Upper lobe of left lung (tissue), 4 donors: Measurements from ENCODE around the gene OGFR.

Experiments used
- EP300 ChIP-seq, 4 donors: sonication (generic); formaldehyde crosslinking; IDR thresholded peaks; one replicate each; pipeline ENCODE4 v1.5.1; 2017; ENCODE audit warnings: antibody characterized with exemption in 4 of 4, control low read depth in 2 of 4
- POLR2A ChIP-seq, 4 donors: fragments of 450-650 bp; IDR thresholded peaks; one replicate each; pipeline ENCODE4 v1.5.1; 2016 to 2017; ENCODE audit warnings: antibody characterized with exemption in 4 of 4, mild to moderate bottlenecking in 2 of 4
- POLR2AphosphoS5 ChIP-seq, 2 donors: sonication (generic); formaldehyde crosslinking; IDR thresholded peaks; one replicate each; pipeline ENCODE4 v1.5.1; 2017; ENCODE audit warnings: antibody characterized with exemption in 2 of 2
- TF ChIP-seq, protein P1 (sequence below), 6 experiments: fragments of 450-650 bp in 4 of 6; fragments of 200-600 bp in 2 of 6; sonication (generic) in 2 of 6; IDR thresholded peaks; one replicate each; pipeline ENCODE4 v1.5.1; 2016 to 2019; ENCODE audit warnings: antibody characterized with exemption in 6 of 6

DNA sequence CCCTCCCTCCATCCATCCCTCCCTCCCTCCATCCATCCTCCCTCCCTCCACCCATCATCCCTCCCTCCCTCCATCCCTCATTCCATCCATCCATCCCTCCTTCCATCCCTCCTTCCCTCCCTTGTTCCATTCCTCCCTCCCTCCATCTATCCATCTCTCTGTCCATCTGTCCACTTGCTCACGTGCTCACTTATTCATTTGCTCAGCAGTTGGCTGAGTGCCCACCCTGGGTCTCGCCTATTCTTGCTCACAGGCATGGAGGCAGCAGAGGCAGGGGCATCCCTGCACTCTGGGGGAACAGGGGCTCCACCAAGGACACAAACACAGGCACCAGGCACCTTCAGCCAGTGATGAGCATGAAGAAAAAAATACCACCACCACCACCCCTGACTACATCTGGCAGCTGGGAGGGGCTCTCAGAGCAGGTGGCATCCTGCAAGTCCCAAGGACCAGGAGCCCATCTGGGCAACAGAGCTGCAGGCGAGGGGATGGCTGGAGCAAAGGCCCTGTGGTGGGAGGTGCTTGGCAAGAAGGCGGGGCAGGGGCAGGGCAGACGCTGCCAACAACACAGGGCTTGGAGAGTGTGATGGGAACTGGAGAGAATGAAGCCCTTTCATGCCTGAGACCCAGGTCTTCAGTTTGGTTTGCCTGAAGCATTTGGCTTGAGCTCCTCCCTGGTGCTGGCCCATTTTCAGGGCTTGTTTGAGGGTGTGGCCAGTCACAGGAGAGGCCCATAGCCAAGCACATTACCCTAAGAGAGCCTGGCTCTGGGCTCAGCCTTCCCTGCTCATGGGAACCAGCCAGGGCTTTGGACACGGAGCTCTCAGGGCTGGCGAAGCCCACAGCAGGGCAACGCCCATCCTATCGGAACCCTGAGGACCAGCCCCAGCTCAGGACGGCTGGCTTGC is 48.6 kb upstream of the OGFR start:
- TF ChIP-seq POLR2AphosphoS5 (IDR thresholded peaks at IDR 0.05) (no peak), POLR2A (IDR thresholded peaks at IDR 0.05) (no peak), EP300 (IDR thresholded peaks at IDR 0.05) (no peak)
- TF ChIP-seq, protein P1, sequence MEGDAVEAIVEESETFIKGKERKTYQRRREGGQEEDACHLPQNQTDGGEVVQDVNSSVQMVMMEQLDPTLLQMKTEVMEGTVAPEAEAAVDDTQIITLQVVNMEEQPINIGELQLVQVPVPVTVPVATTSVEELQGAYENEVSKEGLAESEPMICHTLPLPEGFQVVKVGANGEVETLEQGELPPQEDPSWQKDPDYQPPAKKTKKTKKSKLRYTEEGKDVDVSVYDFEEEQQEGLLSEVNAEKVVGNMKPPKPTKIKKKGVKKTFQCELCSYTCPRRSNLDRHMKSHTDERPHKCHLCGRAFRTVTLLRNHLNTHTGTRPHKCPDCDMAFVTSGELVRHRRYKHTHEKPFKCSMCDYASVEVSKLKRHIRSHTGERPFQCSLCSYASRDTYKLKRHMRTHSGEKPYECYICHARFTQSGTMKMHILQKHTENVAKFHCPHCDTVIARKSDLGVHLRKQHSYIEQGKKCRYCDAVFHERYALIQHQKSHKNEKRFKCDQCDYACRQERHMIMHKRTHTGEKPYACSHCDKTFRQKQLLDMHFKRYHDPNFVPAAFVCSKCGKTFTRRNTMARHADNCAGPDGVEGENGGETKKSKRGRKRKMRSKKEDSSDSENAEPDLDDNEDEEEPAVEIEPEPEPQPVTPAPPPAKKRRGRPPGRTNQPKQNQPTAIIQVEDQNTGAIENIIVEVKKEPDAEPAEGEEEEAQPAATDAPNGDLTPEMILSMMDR (IDR thresholded peaks at IDR 0.05), result no peak
